ENCODE results near the gene MSN. TPM values are rescaled to one million over a fixed set of nuclear protein-coding genes. Genes with fewer than 3 reads are reported as not detected.

MSN gene
- total and polyA plus RNA-seq, 2 of the 13 experiments (the other 11 are each of a cell fraction or from before 2014, with no cell fraction given) = 0.15 TPM; not detected in 1

DNA sequence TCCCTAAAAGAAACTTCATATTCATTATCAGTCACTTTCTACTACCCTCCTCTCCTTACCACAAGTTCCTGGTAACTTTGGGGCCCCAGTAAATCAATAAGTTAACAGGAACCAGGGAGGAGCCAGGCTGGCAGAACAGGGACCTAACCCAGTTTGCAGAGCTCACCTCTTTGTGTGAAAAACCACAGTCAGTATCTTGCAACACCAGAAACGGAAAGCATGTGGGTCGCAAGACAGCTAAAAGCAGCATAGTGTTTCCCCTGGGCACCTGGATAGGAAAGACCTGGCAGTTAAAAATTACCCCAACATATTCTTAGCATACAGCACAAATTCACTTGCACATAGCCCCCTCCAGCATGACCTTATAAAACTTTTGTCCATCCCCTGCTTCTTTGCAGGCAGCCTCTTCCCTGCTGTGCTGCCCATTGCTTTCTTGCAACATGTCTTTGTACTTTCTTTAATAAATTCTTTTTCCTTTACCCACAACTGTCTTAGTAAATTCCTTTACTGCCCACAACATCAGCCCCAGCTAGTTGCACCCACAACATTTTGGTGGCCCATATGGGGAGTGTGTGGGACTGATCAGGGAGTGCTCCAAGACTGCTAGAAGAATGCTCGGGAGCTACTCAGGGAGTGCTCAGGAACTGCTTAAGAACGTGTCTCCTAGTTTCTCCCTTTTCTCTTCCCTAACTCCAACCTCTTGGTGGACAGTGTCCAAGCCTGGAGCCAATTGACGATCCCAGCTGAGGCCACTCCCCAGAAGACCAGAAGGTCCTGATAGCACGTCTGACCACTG is 83.4 kb downstream of the MSN start (continued):
- TF ChIP-seq ZFP41 (CRISPR knock-in tag; IDR thresholded peaks at IDR 0.05; ENCODE audit: borderline replicate concordance) = no peak

GRCh38 chrX:65751519-65751918 is 84.1 kb downstream of the MSN start:
- no peak overlapping the region for H3K9ac ChIP-seq (ENCODE audit: insufficient read depth, low read depth, low read length)
- POLR2A ChIA-PET = no interaction called here
- intact Hi-C loops (cut with micrococcal nuclease; ENCODE audit: unreplicated experiment) (no loop called here), in situ Hi-C loops (cut with HindIII; ENCODE audit: extremely low pct_ligation_motif_present, low pct_unique_long_range_greater_than_20kb) (no loop called here)
- H3K4me1 ChIP-seq (ENCODE audit: insufficient read depth, low read length) = no peaks in the 10 kb centered on the region
- no peak overlapping the region for H3K4me2 ChIP-seq (ENCODE audit: low read depth, low read length)
- CTCF ChIA-PET (ENCODE audit: low intra/inter-chr PET ratio, low total read pairs) = no interaction called here
- no peaks in the 10 kb centered on the region for H3K36me3 ChIP-seq (replicated peaks in 1 of 2; ENCODE audit: control insufficient read depth in 1 of 2, insufficient read depth in 2 of 2, low read length in 2 of 2)
- H3K27ac ChIP-seq (ENCODE audit: extremely low read length, insufficient read depth, low read length) = no peak overlapping the region
- no peak overlapping the region for H3K4me3 ChIP-seq (replicated peaks in 1 of 3; ENCODE audit: insufficient read depth in 1 of 3, low read depth in 2 of 3, low read length in 3 of 3)
- no peaks in the 10 kb centered on the region for H3K79me2 ChIP-seq (ENCODE audit: insufficient read depth, low read length)
- H3K27me3 ChIP-seq (ENCODE audit: control insufficient read depth in 1 of 2, insufficient read depth in 2 of 2, low read length in 2 of 2) = no peaks in the 10 kb centered on the region
- H3K9me3 ChIP-seq (ENCODE audit: low read length) = no peaks in the 10 kb centered on the region
- WGBS (ENCODE audit: low lambda C conversion rate) = 44% methylated on average over 2 of the region's 2 CpGs
- no peaks in the 10 kb centered on the region for H4K20me1 ChIP-seq (ENCODE audit: insufficient read depth, low read length)
- no peak for TF ChIP-seq NCOA2 (CRISPR knock-in tag; IDR thresholded peaks at IDR 0.05)
- no peak for TF ChIP-seq SATB2 (CRISPR knock-in tag; IDR thresholded peaks at IDR 0.05)
- TF ChIP-seq, protein P1, sequence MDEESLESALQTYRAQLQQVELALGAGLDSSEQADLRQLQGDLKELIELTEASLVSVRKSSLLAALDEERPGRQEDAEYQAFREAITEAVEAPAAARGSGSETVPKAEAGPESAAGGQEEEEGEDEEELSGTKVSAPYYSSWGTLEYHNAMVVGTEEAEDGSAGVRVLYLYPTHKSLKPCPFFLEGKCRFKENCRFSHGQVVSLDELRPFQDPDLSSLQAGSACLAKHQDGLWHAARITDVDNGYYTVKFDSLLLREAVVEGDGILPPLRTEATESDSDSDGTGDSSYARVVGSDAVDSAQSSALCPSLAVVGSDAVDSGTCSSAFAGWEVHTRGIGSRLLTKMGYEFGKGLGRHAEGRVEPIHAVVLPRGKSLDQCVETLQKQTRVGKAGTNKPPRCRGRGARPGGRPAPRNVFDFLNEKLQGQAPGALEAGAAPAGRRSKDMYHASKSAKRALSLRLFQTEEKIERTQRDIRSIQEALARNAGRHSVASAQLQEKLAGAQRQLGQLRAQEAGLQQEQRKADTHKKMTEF (CRISPR knock-in tag; IDR thresholded peaks at IDR 0.05) = no peak
- TF ChIP-seq, protein P2, sequence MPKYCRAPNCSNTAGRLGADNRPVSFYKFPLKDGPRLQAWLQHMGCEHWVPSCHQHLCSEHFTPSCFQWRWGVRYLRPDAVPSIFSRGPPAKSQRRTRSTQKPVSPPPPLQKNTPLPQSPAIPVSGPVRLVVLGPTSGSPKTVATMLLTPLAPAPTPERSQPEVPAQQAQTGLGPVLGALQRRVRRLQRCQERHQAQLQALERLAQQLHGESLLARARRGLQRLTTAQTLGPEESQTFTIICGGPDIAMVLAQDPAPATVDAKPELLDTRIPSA (CRISPR knock-in tag; IDR thresholded peaks at IDR 0.05; ENCODE audit: borderline replicate concordance) = no peak
- TF ChIP-seq SOX13 (IDR thresholded peaks at IDR 0.05) = no peak
- TF ChIP-seq SOX13 (CRISPR knock-in tag; conservative IDR thresholded peaks at IDR 0.05 in 1 of 2, IDR thresholded peaks at IDR 0.05 in 1 of 2) = no peak
- no peak for DNase-seq (ENCODE audit: low spot score)
- BruUV-seq (replicated peaks) = no TSS peak
- H2AFZ ChIP-seq (ENCODE audit: low read length) = no peak overlapping the region
- ATAC-seq = no peak
- FAIRE-seq = no peak

Data from HepG2 (cell line).